GM21526 (cell line): ENCODE data around the gene TCF4.
A peak's percentile ranks its signal among the peaks of the same experiment; 100 is the strongest.

Source experiments
- ATAC-seq: cut with Tn5 transposase; IDR thresholded peaks from one replicate; pipeline ENCODE4 v1.9.1; 2021; ENCODE audit warnings: moderate library complexity; ENCODE audit not compliant: unreplicated experiment, low FRiP score

The TCF4 gene

GRCh38 chr18:55400590-55401541, 187.1 kb downstream of the TCF4 start:
- ATAC-seq: no peak

GRCh38 chr18:55400081-55400480, 187.9 kb downstream of the TCF4 start:
- no peak for ATAC-seq

GRCh38 chr18:55398858-55399257, 189.1 kb downstream of the TCF4 start:
- ATAC-seq: no peak

GRCh38 chr18:55396979-55397378, 191.0 kb downstream of the TCF4 start:
- ATAC-seq: no peak

GRCh38 chr18:55396267-55396905, 191.6 kb downstream of the TCF4 start:
- no peak for ATAC-seq

GRCh38 chr18:55395799-55396198, 192.2 kb downstream of the TCF4 start:
- no peak for ATAC-seq

GRCh38 chr18:55390898-55391297, 197.1 kb downstream of the TCF4 start:
- ATAC-seq: no peak

GRCh38 chr18:55387139-55387984, 200.6 kb downstream of the TCF4 start:
- no peak for ATAC-seq

- no peak for ATAC-seq
Measured at GRCh38 chr18:55386545-55386944, 201.4 kb downstream of the TCF4 start.

GRCh38 chr18:55385770-55386169, 202.2 kb downstream of the TCF4 start:
- no peak for ATAC-seq

GRCh38 chr18:55384551-55385275, 203.3 kb downstream of the TCF4 start:
- no peak for ATAC-seq

- ATAC-seq: no peak
Measured at GRCh38 chr18:55384115-55384514, 203.9 kb downstream of the TCF4 start.

- ATAC-seq: no peak
Measured at GRCh38 chr18:55382277-55382805, 205.7 kb downstream of the TCF4 start.

GRCh38 chr18:55381277-55381676, 206.7 kb downstream of the TCF4 start:
- no peak for ATAC-seq

GRCh38 chr18:55380589-55380988, 207.4 kb downstream of the TCF4 start:
- no peak for ATAC-seq

- ATAC-seq: peak; percentile 95
Measured at GRCh38 chr18:55376387-55376786, 211.6 kb downstream of the TCF4 start.

- peak; percentile 28 for ATAC-seq
Measured at GRCh38 chr18:55375930-55376329, 212.1 kb downstream of the TCF4 start.

- no peak for ATAC-seq
Measured at GRCh38 chr18:55374741-55375140, 213.3 kb downstream of the TCF4 start.

- no peak for ATAC-seq
Measured at GRCh38 chr18:55372209-55372608, 215.8 kb downstream of the TCF4 start.

GRCh38 chr18:55370936-55371335, 217.1 kb downstream of the TCF4 start:
- ATAC-seq: no peak
